Upper lobe of left lung (tissue), 6 donors: ENCODE data around the gene KANTR. TPM values are rescaled to one million over a fixed set of nuclear protein-coding genes. Genes with fewer than 3 reads are reported as not detected.
A peak's percentile ranks its signal among the peaks of the same experiment; 100 is the strongest.

Experiments used
- ATAC-seq, 2 donors: fragments of 200-7000 bp; cut with Tn5 transposase; one replicate each; pipeline ENCODE4 v1.9.1; 2022; ENCODE audit warnings: mild to moderate bottlenecking in 2 of 2, moderate library complexity in 2 of 2; ENCODE audit not compliant: low FRiP score in 2 of 2
- DNase-seq, 2 donors: peaks; one replicate each; pipeline ENCODE4 v3.0.0-alpha.2; 2019 to 2020
- H3K27ac ChIP-seq, 4 donors: fragments of 200-600 bp; sonication (generic); one replicate each; pipeline ENCODE4 v1.5.1; 2016 to 2019
- H3K27me3 ChIP-seq, 4 donors: fragments of 200-600 bp; sonication (generic); one replicate each; pipeline ENCODE4 v1.5.1; 2017 to 2019
- H3K36me3 ChIP-seq, 4 donors: fragments of 200-600 bp; sonication (generic); one replicate each; pipeline ENCODE4 v1.5.1; 2016 to 2019
- H3K4me1 ChIP-seq, 4 donors: fragments of 200-600 bp; sonication (generic); one replicate each; pipeline ENCODE4 v1.5.1; 2018 to 2019
- H3K4me3 ChIP-seq, 4 donors: fragments of 200-600 bp; sonication (generic); one replicate each; pipeline ENCODE4 v1.5.1; 2017 to 2019; ENCODE audit warnings: mild to moderate bottlenecking in 2 of 4, moderate library complexity in 1 of 4
- H3K9me3 ChIP-seq, 4 donors: fragments of 200-600 bp; sonication (generic); one replicate each; pipeline ENCODE4 v1.5.1; 2018 to 2019
- EP300 ChIP-seq, 4 donors: sonication (generic); formaldehyde crosslinking; IDR thresholded peaks; one replicate each; pipeline ENCODE4 v1.5.1; 2017; ENCODE audit warnings: antibody characterized with exemption in 4 of 4, control low read depth in 2 of 4
- POLR2A ChIP-seq, 4 donors: fragments of 450-650 bp; IDR thresholded peaks; one replicate each; pipeline ENCODE4 v1.5.1; 2016 to 2017; ENCODE audit warnings: antibody characterized with exemption in 4 of 4, mild to moderate bottlenecking in 2 of 4
- POLR2AphosphoS5 ChIP-seq, 2 donors: sonication (generic); formaldehyde crosslinking; IDR thresholded peaks; one replicate each; pipeline ENCODE4 v1.5.1; 2017; ENCODE audit warnings: antibody characterized with exemption in 2 of 2
- WGBS, 2 donors: methylation state at CpG; one replicate each; pipeline ENCODE4 v1.1.5; 2017 to 2018; 5-methylcytosine and 5-hydroxymethylcytosine counted together
- total RNA-seq, 6 donors: library from RNA; depleted of rRNA in 4 of 6; stranded (reverse); fragments of >200 nt in 4 of 6; gene quantifications; one replicate each; pipeline versions ENCODE4 v1.1.0 to v1.2.1, GENCODE V29; 2016 to 2021
- TF ChIP-seq, protein P1 (sequence below), 6 experiments: fragments of 450-650 bp in 4 of 6; fragments of 200-600 bp in 2 of 6; sonication (generic) in 2 of 6; IDR thresholded peaks; one replicate each; pipeline ENCODE4 v1.5.1; 2016 to 2019; ENCODE audit warnings: antibody characterized with exemption in 6 of 6
- donor health status: DM: no; HTN: no; CAD: no; lungs with moderate emphysema.
- donor health status: DM: no; HTN: yes; CAD: no; lungs with severe emphysema.

KANTR gene
- total RNA-seq, 6 donors from 2014 or later: 7.6 to 68.1 (median 14.9) TPM

- no peak for ATAC-seq
- WGBS, 2 donors: 32 to 50% methylated on average over 2 to 7 of the region's 8 CpGs
- Histone ChIP-seq H3K27ac (peak overlapping the region in 1 of 4 donors; percentile 41), H3K4me1 (no peaks in the 10 kb centered on the region), H3K9me3 (no peaks in the 10 kb centered on the region), H3K4me3 (peak overlapping the region in 3 of 4 donors; percentile 38 to 49 (median 42)), H3K36me3 (no peaks in the 10 kb centered on the region), H3K27me3 (no peaks in the 10 kb centered on the region)
- TF ChIP-seq POLR2A (IDR thresholded peaks at IDR 0.05) (no peak), EP300 (IDR thresholded peaks at IDR 0.05) (no peak), POLR2AphosphoS5 (IDR thresholded peaks at IDR 0.05) (no peak)
- TF ChIP-seq, protein P1, sequence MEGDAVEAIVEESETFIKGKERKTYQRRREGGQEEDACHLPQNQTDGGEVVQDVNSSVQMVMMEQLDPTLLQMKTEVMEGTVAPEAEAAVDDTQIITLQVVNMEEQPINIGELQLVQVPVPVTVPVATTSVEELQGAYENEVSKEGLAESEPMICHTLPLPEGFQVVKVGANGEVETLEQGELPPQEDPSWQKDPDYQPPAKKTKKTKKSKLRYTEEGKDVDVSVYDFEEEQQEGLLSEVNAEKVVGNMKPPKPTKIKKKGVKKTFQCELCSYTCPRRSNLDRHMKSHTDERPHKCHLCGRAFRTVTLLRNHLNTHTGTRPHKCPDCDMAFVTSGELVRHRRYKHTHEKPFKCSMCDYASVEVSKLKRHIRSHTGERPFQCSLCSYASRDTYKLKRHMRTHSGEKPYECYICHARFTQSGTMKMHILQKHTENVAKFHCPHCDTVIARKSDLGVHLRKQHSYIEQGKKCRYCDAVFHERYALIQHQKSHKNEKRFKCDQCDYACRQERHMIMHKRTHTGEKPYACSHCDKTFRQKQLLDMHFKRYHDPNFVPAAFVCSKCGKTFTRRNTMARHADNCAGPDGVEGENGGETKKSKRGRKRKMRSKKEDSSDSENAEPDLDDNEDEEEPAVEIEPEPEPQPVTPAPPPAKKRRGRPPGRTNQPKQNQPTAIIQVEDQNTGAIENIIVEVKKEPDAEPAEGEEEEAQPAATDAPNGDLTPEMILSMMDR (IDR thresholded peaks at IDR 0.05): no peak
- no peak for DNase-seq
Observed at GRCh38 chrX:53049127-53049517, 44.8 kb upstream of the KANTR start.

DNA sequence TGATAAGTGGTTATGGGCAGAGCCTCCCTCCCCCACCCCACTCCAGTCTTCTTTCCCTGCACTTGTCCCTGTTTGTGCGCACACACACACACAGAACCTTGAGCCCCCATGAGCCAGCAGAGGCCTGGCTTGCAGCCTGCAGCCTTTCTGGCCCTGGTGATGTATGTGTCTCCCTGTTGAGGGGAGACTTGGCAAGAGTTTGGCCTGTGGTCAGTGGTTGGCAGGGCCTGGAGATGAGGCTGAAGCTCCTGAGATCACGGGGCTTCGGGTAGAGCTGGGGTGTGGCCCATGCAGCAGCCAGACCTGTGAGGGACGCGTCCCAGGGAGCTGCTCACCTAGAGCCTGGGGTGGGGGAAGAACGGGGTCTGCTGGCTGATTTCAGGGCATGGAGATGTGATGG lies 43.1 kb upstream of the KANTR start:
- no peak for ATAC-seq
- no peak overlapping the region for H3K27ac ChIP-seq
- 75% methylated on average over 6 of the region's 6 CpGs; no CpG with 5 or more reads in 1 of the 2 donors for WGBS, 2 donors
- H3K4me1 ChIP-seq: no peaks in the 10 kb centered on the region
- H3K4me3 ChIP-seq: no peak overlapping the region
- H3K27me3 ChIP-seq: no peaks in the 10 kb centered on the region
- H3K9me3 ChIP-seq: no peaks in the 10 kb centered on the region
- TF ChIP-seq POLR2AphosphoS5 (IDR thresholded peaks at IDR 0.05): no peak
- TF ChIP-seq POLR2A (IDR thresholded peaks at IDR 0.05): no peak
- TF ChIP-seq, protein P1 (IDR thresholded peaks at IDR 0.05): no peak
- no peak for TF ChIP-seq EP300 (IDR thresholded peaks at IDR 0.05)
- DNase-seq: no peak
- H3K36me3 ChIP-seq: no peaks in the 10 kb centered on the region

GRCh38 chrX:53055244-53055849 lies 38.6 kb upstream of the KANTR start:
- H3K9me3 ChIP-seq: no peaks in the 10 kb centered on the region
- 76 to 91% methylated on average over 6 of the region's 6 CpGs for WGBS, 2 donors
- ATAC-seq: peak in 1 of 2 donors; percentile 8
- no peak overlapping the region for H3K27ac ChIP-seq
- H3K36me3 ChIP-seq: no peaks in the 10 kb centered on the region
- no peak for DNase-seq
- H3K27me3 ChIP-seq: no peaks in the 10 kb centered on the region
- no peak overlapping the region for H3K4me3 ChIP-seq
- no peaks in the 10 kb centered on the region for H3K4me1 ChIP-seq
- no peak for TF ChIP-seq EP300 (IDR thresholded peaks at IDR 0.05)
- no peak for TF ChIP-seq POLR2A (IDR thresholded peaks at IDR 0.05)
- no peak for TF ChIP-seq POLR2AphosphoS5 (IDR thresholded peaks at IDR 0.05)
- TF ChIP-seq, protein P1 (IDR thresholded peaks at IDR 0.05): no peak

GRCh38 chrX:53056292-53056691 lies 37.6 kb upstream of the KANTR start:
- Histone ChIP-seq H3K36me3 (no peaks in the 10 kb centered on the region), H3K4me1 (no peaks in the 10 kb centered on the region), H3K27ac (no peak overlapping the region), H3K4me3 (no peak overlapping the region), H3K27me3 (no peaks in the 10 kb centered on the region), H3K9me3 (no peaks in the 10 kb centered on the region)
- TF ChIP-seq, protein P1 (IDR thresholded peaks at IDR 0.05): no peak
- TF ChIP-seq EP300 (IDR thresholded peaks at IDR 0.05) (no peak), POLR2A (IDR thresholded peaks at IDR 0.05) (no peak), POLR2AphosphoS5 (IDR thresholded peaks at IDR 0.05) (no peak)
- DNase-seq (no peak), ATAC-seq (no peak)
- WGBS, 2 donors: 83 to 87% methylated on average over 4 to 5 of the region's 5 CpGs

DNA sequence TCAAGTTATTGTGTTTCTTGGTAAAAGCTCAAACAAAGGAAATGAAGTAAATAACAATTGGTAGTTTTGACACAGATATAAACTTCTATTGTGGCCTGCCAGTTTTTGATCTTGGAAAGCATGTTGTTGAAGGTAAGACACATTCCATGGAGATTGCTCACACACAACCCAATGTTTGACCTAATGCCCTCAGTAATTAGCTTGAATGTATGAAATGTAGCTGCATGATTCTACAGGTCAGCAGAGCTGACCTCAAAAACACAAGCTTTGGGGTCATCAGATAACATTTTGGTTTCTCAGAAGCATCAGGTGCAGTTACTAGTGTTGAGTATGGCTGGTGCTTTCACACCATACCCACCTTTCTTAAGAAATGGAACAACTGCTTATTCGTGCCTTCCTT lies 28.8 kb upstream of the KANTR start:
- no peaks in the 10 kb centered on the region for H3K4me1 ChIP-seq
- no peak overlapping the region for H3K27ac ChIP-seq
- H3K9me3 ChIP-seq: no peaks in the 10 kb centered on the region
- no peak overlapping the region for H3K4me3 ChIP-seq
- no peaks in the 10 kb centered on the region for H3K36me3 ChIP-seq
- TF ChIP-seq POLR2A (IDR thresholded peaks at IDR 0.05): no peak
- no peak for TF ChIP-seq EP300 (IDR thresholded peaks at IDR 0.05)
- TF ChIP-seq POLR2AphosphoS5 (IDR thresholded peaks at IDR 0.05): no peak
- TF ChIP-seq, protein P1 (IDR thresholded peaks at IDR 0.05): no peak
- no peaks in the 10 kb centered on the region for H3K27me3 ChIP-seq
- ATAC-seq (no peak), DNase-seq (no peak)
- WGBS, 2 donors: 63 to 100% methylated on average over 1 of the region's 1 CpG
